GM18867 (cell line): ENCODE measurements around the gene TRPM3.
"Not testable (repeated sequence)": the region's sequence is repeated elsewhere in the genome, so short reads cannot be mapped to it uniquely, and the experiment has no call there.

Experiments used
- ATAC-seq: cut with Tn5 transposase; IDR thresholded peaks from one replicate; pipeline ENCODE4 v1.9.1; 2021; ENCODE audit warnings: mild to moderate bottlenecking, moderate library complexity; ENCODE audit not compliant: unreplicated experiment

The TRPM3 gene

GRCh38 chr9:70683841-70684240, 437.6 kb downstream of the TRPM3 start:
- ATAC-seq = no peak

GRCh38 chr9:70682298-70682697, 439.1 kb downstream of the TRPM3 start:
- no peak for ATAC-seq

- ATAC-seq = no peak
These were observed 441.6 kb downstream of the TRPM3 start for GRCh38 chr9:70679845-70680244.

GRCh38 chr9:70678153-70678552, 443.3 kb downstream of the TRPM3 start:
- no peak for ATAC-seq

- ATAC-seq = no peak
These were observed 444.2 kb downstream of the TRPM3 start for GRCh38 chr9:70677055-70677735.

- ATAC-seq = no peak
These were observed 445.5 kb downstream of the TRPM3 start for GRCh38 chr9:70675868-70676370.

GRCh38 chr9:70673844-70674243, 447.6 kb downstream of the TRPM3 start:
- ATAC-seq = no peak

- no peak for ATAC-seq
These were observed 449.2 kb downstream of the TRPM3 start for GRCh38 chr9:70672161-70672649.

- no peak for ATAC-seq
These were observed 452.7 kb downstream of the TRPM3 start for GRCh38 chr9:70668751-70669150.

- no peak for ATAC-seq
These were observed 462.7 kb downstream of the TRPM3 start for GRCh38 chr9:70658765-70659164.

GRCh38 chr9:70656281-70656680, 465.1 kb downstream of the TRPM3 start:
- ATAC-seq = no peak

GRCh38 chr9:70654144-70654543, 467.3 kb downstream of the TRPM3 start:
- ATAC-seq = no peak

GRCh38 chr9:70644627-70645026, 476.8 kb downstream of the TRPM3 start:
- not testable (repeated sequence) for ATAC-seq

GRCh38 chr9:70642341-70642740, 479.1 kb downstream of the TRPM3 start:
- ATAC-seq = no peak

GRCh38 chr9:70641631-70642030, 479.8 kb downstream of the TRPM3 start:
- ATAC-seq = no peak

- ATAC-seq = no peak
These were observed 480.4 kb downstream of the TRPM3 start for GRCh38 chr9:70641031-70641430.

GRCh38 chr9:70639853-70640814, 481.3 kb downstream of the TRPM3 start:
- ATAC-seq = peak; percentile 81

- ATAC-seq = no peak
These were observed 485.6 kb downstream of the TRPM3 start for GRCh38 chr9:70635790-70636189.

- no peak for ATAC-seq
These were observed 486.7 kb downstream of the TRPM3 start for GRCh38 chr9:70634696-70635095.

GRCh38 chr9:70630971-70631370, 490.4 kb downstream of the TRPM3 start:
- ATAC-seq = no peak

GRCh38 chr9:70629080-70629685, 492.2 kb downstream of the TRPM3 start:
- ATAC-seq = not testable (repeated sequence)
